HepG2 (cell line): Measurements from ENCODE around the gene UCKL1. TPM values are rescaled to one million over a fixed set of nuclear protein-coding genes. Genes with fewer than 3 reads are reported as not detected.

Experiments used
- ARNT2 ChIP-seq: sonication (generic); formaldehyde crosslinking; IDR thresholded peaks from 2 replicates; pipeline ENCODE4 v1.8.0; 2022; ENCODE audit warnings: mild to moderate bottlenecking, low read depth, missing genetic modification reagents, moderate library complexity
- BHLHE40 ChIP-seq: IDR thresholded peaks from 2 replicates; pipeline ENCODE4 v1.6.1; 2011; ENCODE audit warnings: low read length, improper control_type of control experiment
- CSRNP1 ChIP-seq: sonication (generic); formaldehyde crosslinking; IDR thresholded peaks from 2 replicates; pipeline ENCODE4 v1.8.1; 2023; ENCODE audit warnings: mild to moderate bottlenecking, missing genetic modification reagents
- FOSL1 ChIP-seq: sonication (generic); formaldehyde crosslinking; IDR thresholded peaks from 2 replicates; pipeline ENCODE4 v1.9.0; 2021; ENCODE audit warnings: missing genetic modification reagents, borderline replicate concordance
- GATA4 ChIP-seq: sonication (generic); IDR thresholded peaks from 2 replicates; pipeline ENCODE4 v1.6.1; 2016; ENCODE audit warnings: antibody characterized with exemption, low read depth, borderline replicate concordance
- KMT2A ChIP-seq: sonication (generic); formaldehyde crosslinking; IDR thresholded peaks from 2 replicates; pipeline ENCODE4 v1.4.0; 2020; ENCODE audit warnings: missing genetic modification reagents
- PHF21A ChIP-seq: sonication (generic); formaldehyde crosslinking; IDR thresholded peaks from 2 replicates; pipeline ENCODE4 v1.5.0; 2020; ENCODE audit warnings: mild to moderate bottlenecking, missing genetic modification reagents
- PLSCR1 ChIP-seq: sonication (generic); formaldehyde crosslinking; IDR thresholded peaks from 2 replicates; pipeline ENCODE4 v1.5.0; 2020; ENCODE audit warnings: missing genetic modification reagents, mild to moderate bottlenecking, borderline replicate concordance
- PTBP1 ChIP-seq: fragments of 200-400 bp; formaldehyde crosslinking; IDR thresholded peaks from 2 replicates; pipeline ENCODE4 v1.6.1; 2018; ENCODE audit warnings: low read length, low read depth; ENCODE audit not compliant: poor library complexity, severe bottlenecking
- RAD51 ChIP-seq: fragments of 450-650 bp; IDR thresholded peaks from 2 replicates; pipeline ENCODE4 v1.6.1; 2016; ENCODE audit warnings: borderline replicate concordance
- SMAD9 ChIP-seq: sonication (generic); formaldehyde crosslinking; IDR thresholded peaks from 2 replicates; pipeline ENCODE4 v1.5.1; 2020; ENCODE audit warnings: mild to moderate bottlenecking, missing genetic modification reagents
- SMC3 ChIP-seq: IDR thresholded peaks from 2 replicates; pipeline ENCODE4 v1.6.1; 2011; ENCODE audit warnings: low read length, improper control_type of control experiment
- SNAPC2 ChIP-seq: sonication (generic); formaldehyde crosslinking; IDR thresholded peaks from 2 replicates; pipeline ENCODE4 v1.8.1; 2022; ENCODE audit warnings: mild to moderate bottlenecking, missing genetic modification reagents
- ZEB1 ChIP-seq: IDR thresholded peaks from 2 replicates; pipeline ENCODE4 v1.6.1; 2012; ENCODE audit warnings: mild to moderate bottlenecking, low read depth, inconsistent platforms; ENCODE audit not compliant: insufficient replicate concordance
- ZNF124 ChIP-seq: sonication (generic); formaldehyde crosslinking; IDR thresholded peaks from 2 replicates; pipeline ENCODE4 v1.4.0; 2020; ENCODE audit warnings: missing genetic modification reagents
- ZNF296 ChIP-seq: sonication (generic); formaldehyde crosslinking; conservative IDR thresholded peaks from 2 replicates; pipeline ENCODE4 v1.5.0; 2020; ENCODE audit warnings: mild to moderate bottlenecking, missing genetic modification reagents
- ZNF484 ChIP-seq: sonication (generic); formaldehyde crosslinking; IDR thresholded peaks from 2 replicates; pipeline ENCODE4 v1.5.1; 2020; ENCODE audit warnings: mild to moderate bottlenecking, low read depth, missing genetic modification reagents, borderline replicate concordance
- ZNF746 ChIP-seq: sonication (generic); formaldehyde crosslinking; IDR thresholded peaks from 2 replicates; pipeline ENCODE4 v1.8.0; 2022; ENCODE audit warnings: mild to moderate bottlenecking, missing genetic modification reagents
- ZNF761 ChIP-seq: sonication (generic); formaldehyde crosslinking; conservative IDR thresholded peaks from 2 replicates; pipeline ENCODE4 v1.4.0; 2020; ENCODE audit warnings: mild to moderate bottlenecking, missing genetic modification reagents
- ZNF768 ChIP-seq: sonication (generic); formaldehyde crosslinking; IDR thresholded peaks from 2 replicates; pipeline ENCODE4 v1.4.0; 2020; ENCODE audit warnings: missing genetic modification reagents
- ZNF879 ChIP-seq: sonication (generic); formaldehyde crosslinking; IDR thresholded peaks from 2 replicates; pipeline ENCODE4 v1.8.1; 2023; ENCODE audit warnings: missing genetic modification reagents
- polyA plus RNA-seq, 8 experiments: library from polyadenylated mRNA; depleted of rRNA in 3 of 8; stranded (reverse) in 7 of 8; unstranded in 1 of 8; fragments of >200 nt; fragmentation: Illumina TruSeq in 4 of 8; extraction: Trizol in 4 of 8; gene quantifications; 2 replicates each; pipeline versions ENCODE4 v1.2.1 to v1.2.3, GENCODE V29; 2011 to 2016; ENCODE audit warnings: low read depth in 4 of 8, missing spikeins in 1 of 8, mixed read lengths in 1 of 8; ENCODE audit not compliant: insufficient read depth in 1 of 8
- total RNA-seq, 5 experiments: library from RNA; depleted of rRNA; stranded (reverse); fragments of >200 nt; fragmentation: Illumina TruSeq; extraction: Trizol; gene quantifications; 2 replicates each; pipeline ENCODE4 v1.2.3, GENCODE V29; 2016; ENCODE audit warnings: low read depth in 1 of 5
- TF ChIP-seq, protein P1 (sequence below): sonication (generic); formaldehyde crosslinking; IDR thresholded peaks from 2 replicates; pipeline ENCODE4 v1.5.1; 2020; ENCODE audit warnings: mild to moderate bottlenecking, missing genetic modification reagents

The UCKL1 gene
- total and polyA plus RNA-seq, 2 of the 13 experiments (the other 11 are each of a cell fraction or from before 2014, with no cell fraction given): 50.2 to 126 TPM

DNA sequence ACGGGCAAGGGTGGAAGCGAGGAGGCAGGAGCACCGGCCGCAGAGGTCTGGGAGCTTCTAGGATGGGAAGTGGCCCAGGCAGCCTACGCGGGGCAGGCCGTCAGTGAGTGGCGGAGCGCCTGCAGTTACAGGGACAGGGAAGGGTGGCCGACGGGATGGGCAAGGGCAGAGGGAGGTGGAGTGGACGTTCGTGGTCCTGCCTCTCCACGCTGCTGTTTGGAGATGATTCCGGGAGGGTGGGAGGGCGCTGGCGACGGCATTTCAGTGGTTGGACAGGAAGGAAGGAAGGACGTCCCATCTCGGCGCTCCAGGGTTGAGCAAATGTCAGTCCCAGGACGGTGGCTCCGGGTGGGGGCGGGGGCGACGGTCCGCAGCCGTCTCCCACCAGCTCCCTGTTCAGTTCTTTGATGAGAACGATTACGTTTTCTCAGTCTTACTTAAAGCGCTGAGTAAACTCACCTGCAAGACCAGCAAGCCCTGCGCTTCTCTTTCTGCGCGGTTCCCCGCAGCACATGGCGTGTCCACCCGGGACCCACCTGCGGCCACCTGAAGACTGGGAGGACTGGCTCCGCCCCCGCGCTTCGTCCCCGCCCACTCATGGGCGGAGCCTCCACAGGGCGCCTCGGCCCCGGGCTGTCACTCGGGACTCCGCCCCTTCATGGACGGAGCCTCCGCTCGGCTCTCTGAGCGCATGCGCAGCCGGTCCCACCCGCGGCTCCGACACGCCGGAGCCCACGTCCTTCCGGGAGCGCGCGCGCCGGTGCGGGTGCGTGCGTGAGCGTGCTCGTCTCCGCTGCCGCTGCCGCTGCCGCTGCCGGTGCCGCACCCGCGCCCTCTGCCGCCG is 61.6 kb downstream of the UCKL1 start, which contains the start of gene DNAJC5 (continued):
- TF ChIP-seq, protein P1, sequence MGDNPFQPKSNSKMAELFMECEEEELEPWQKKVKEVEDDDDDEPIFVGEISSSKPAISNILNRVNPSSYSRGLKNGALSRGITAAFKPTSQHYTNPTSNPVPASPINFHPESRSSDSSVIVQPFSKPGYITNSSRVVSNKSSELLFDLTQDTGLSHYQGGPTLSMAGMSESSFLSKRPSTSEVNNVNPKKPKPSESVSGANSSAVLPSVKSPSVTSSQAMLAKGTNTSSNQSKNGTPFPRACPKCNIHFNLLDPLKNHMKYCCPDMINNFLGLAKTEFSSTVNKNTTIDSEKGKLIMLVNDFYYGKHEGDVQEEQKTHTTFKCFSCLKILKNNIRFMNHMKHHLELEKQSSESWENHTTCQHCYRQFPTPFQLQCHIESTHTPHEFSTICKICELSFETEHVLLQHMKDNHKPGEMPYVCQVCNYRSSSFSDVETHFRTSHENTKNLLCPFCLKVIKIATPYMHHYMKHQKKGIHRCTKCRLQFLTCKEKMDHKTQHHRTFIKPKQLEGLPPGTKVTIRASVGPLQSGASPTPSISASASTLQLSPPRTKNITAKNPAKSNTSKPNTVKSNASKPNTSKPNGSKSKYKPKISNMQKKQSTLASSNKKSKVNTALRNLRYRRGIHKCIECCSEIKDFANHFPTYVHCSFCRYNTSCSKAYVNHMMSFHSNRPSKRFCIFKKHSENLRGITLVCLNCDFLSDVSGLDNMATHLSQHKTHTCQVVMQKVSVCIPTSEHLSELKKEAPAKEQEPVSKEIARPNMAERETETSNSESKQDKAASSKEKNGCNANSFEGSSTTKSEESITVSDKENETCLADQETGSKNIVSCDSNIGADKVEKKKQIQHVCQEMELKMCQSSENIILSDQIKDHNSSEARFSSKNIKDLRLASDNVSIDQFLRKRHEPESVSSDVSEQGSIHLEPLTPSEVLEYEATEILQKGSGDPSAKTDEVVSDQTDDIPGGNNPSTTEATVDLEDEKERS (CRISPR knock-in tag): 0 out of 2 replicates have a peak, but pooled peaks have one; percentile 53
- peak; percentile 59; the same call in 1 of the 2 replicates for TF ChIP-seq ARNT2 (CRISPR knock-in tag)
- TF ChIP-seq CSRNP1: peak; percentile 80; the same call in 1 of the 2 replicates
- peak; percentile 92; the same call in 1 of the 2 replicates for TF ChIP-seq SMAD9
- peak; percentile 25; the same call in 1 of the 2 replicates for TF ChIP-seq ZNF484 (CRISPR knock-in tag)
- peak; percentile 71; the same call in 1 of the 2 replicates for TF ChIP-seq ZNF746 (CRISPR knock-in tag)
- TF ChIP-seq PLSCR1 (CRISPR knock-in tag): no peak
- TF ChIP-seq BHLHE40: no peak
- peak; percentile 57; the same call in 1 of the 2 replicates for TF ChIP-seq ZNF768 (CRISPR knock-in tag)
- no peak for TF ChIP-seq FOSL1
- 0 out of 2 replicates have a peak, but pooled peaks have one; percentile 53 for TF ChIP-seq SNAPC2
- TF ChIP-seq GATA4: 0 out of 2 replicates have a peak, but pooled peaks have one; percentile 26
- no peak for TF ChIP-seq PTBP1
- no peak for TF ChIP-seq RAD51
- TF ChIP-seq ZNF124 (CRISPR knock-in tag): peak; percentile 54; the same call in 1 of the 2 replicates
- peak; percentile 57; the same call in 1 of the 2 replicates for TF ChIP-seq PHF21A (CRISPR knock-in tag)
- peak; percentile 89 for TF ChIP-seq ZNF296 (CRISPR knock-in tag)
- TF ChIP-seq KMT2A (CRISPR knock-in tag): peak; percentile 63; the same call in 1 of the 2 replicates
- TF ChIP-seq SMC3: no peak
- peak; percentile 91 for TF ChIP-seq ZEB1
- TF ChIP-seq ZNF761 (CRISPR knock-in tag): peak; percentile 59; the same call in 1 of the 2 replicates
- no peak for TF ChIP-seq ZNF879 (CRISPR knock-in tag)
